B cell (primary cell): ENCODE data around the gene ERRFI1.

Experiments
- CTCF ChIP-seq: fragments of 200-600 bp; IDR thresholded peaks from one replicate; pipeline ENCODE4 v1.8.0; 2022; ENCODE audit warnings: antibody characterized with exemption, mild to moderate bottlenecking
- EZH2 ChIP-seq: IDR thresholded peaks from 2 replicates; pipeline ENCODE4 v1.6.1; 2012; ENCODE audit warnings: borderline replicate concordance, low read depth, mild to moderate bottlenecking, moderate library complexity, low read length; ENCODE audit not compliant: insufficient read depth, poor library complexity, severe bottlenecking

DNA sequence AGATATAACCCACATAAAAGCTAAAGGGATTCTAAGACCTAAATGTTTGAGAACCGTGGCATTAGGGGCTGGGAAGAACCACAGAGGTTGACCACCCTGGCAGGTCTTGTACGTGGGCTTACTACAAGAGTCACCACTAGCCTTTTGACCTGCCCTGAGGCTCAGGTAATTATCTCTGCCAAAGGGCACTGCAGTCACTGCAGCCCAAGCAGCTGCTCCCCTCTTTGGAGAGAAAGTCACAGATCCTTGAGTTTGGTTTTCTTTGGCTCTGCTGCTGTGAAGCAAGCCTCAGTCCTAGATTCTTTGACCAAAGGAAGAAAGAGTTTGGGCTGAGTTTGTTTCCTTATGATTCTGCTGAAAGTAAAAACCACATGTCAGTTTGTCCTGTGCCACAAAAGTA is 53.0 kb downstream of the ERRFI1 start:
- TF ChIP-seq EZH2 (no peak), CTCF (no peak)
